Hematopoietic multipotent progenitor cell (in vitro differentiated cells): ENCODE measurements around the gene LRRC47. TPM values are rescaled to one million over a fixed set of nuclear protein-coding genes. Genes with fewer than 3 reads are reported as not detected.
"Not testable (repeated sequence)": the region's sequence is repeated elsewhere in the genome, so short reads cannot be mapped to it uniquely, and the experiment has no call there.

Experiments
- DNase-seq, 3 donors: peaks; one replicate each; pipeline ENCODE4 v3.0.0-alpha.2; 2011 to 2015; ENCODE audit warnings: low read depth in 2 of 3, low spot score in 2 of 3
- total RNA-seq: library from RNA; depleted of rRNA; stranded (reverse); fragments of >200 nt; gene quantifications from one replicate; pipeline ENCODE4 v1.2.3, GENCODE V29; 2012

The LRRC47 gene
- total RNA-seq, 1 donor = 27.7 TPM

DNA sequence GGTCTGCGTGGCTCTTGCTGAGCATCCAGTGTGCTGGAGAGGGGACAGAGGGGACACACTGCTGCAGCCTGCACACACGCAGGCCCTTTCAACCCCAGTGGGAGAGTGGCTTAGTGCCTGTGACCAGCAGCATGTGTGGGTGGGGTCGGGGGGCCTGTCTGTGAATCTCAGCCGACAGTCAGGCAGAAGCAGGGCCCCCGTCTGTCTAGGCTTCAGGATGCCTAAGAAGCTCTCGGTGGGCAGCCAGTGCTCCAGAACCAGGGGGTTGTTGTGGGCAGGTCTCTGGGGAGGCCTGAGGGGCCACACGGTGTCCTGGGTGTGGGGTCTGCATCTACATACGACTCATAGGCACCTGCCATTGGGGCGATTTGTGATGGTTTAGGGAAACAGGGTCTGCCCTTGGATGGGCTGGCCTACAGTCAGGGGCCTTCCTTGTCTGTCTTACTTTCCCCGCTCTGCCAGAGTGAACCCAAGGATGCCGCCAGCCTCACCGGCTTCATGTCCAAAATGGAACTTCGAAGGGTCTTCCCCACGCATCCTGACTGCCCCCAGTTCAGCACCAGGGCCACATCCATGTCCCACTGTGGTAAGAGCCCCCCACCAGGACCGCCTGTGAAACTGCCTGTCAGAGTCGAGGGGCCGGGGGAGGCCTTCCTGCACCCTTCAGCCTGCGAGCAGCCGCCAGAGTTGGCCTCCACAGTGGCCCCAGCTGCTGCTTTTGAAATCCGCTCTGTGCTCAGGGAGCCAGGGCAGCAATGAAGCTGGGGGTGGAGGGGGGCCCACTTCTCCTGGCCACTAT lies 42.4 kb downstream of the LRRC47 start:
- no peak for DNase-seq

DNA sequence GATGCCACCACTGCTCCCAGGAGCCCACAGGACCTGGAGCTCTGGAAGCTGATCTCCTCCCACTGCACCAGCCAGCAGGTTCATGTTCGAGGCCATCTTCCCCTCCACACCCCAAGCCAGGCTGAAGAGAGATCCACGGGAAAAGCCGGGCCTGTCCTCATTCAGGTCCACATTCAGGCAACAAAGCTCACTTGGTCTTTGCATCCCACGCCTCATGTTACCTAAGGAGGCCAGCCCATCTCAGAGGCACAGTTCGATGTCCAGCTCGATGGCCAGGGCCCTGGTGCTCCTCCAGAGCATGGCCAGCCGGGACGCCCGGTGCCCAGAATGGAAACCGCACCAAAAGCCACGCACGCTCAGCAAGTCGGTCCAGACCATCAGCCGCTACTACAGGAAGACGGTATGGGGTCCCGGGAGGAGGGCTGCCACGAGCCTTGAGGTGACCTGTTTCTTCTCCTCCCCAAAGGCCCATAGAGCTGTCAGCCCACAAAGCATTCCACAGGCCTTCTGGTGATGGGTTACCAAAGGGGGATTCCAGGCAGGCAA lies 43.8 kb downstream of the LRRC47 start, which contains the start of gene CCDC27:
Gene CCDC27, plus strand, starts transcription at position 51 of the 546 bp plus-strand sequence. Its CDS starts 32 bp downstream, at position 83.
- no peak for DNase-seq

DNA sequence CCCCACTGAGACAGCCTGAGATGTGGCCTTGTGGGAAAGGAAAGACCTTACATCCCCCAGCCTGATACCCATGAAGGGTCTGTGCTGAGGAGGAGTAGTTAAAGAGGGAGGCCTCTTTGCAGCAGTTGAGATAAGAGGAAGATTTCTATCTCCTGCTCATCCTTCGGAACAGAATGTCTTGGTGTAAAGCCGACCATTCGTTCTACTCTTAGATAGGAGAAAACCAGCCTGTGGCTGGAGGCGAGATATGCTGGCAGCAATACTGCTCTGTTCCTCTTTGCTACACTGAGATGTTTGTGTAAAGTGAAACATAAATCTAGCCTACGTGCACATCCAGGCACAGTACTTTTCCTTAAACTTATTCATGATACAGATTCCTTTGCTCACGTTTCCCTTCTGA lies 45.6 kb downstream of the LRRC47 start:
- DNase-seq = no peak

DNA sequence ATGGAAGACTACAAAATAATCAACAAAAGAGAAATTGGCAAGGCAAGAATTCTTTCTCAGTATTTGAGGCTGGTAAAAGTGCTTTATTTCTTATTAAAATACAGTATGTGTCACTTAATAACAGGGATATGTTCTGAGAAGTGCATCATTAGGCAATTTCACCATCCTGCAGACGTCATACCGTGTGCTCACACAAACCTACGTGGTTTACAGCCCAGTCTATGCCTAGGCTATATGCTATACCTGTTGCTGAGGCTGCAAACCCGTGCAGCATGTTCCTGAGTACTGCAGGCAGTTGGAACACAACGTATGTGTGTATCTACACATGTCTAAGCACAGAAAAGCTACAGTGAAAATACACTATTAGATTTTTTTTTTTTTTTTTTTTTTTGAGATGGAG lies 46.8 kb downstream of the LRRC47 start:
- DNase-seq = no peak

DNA sequence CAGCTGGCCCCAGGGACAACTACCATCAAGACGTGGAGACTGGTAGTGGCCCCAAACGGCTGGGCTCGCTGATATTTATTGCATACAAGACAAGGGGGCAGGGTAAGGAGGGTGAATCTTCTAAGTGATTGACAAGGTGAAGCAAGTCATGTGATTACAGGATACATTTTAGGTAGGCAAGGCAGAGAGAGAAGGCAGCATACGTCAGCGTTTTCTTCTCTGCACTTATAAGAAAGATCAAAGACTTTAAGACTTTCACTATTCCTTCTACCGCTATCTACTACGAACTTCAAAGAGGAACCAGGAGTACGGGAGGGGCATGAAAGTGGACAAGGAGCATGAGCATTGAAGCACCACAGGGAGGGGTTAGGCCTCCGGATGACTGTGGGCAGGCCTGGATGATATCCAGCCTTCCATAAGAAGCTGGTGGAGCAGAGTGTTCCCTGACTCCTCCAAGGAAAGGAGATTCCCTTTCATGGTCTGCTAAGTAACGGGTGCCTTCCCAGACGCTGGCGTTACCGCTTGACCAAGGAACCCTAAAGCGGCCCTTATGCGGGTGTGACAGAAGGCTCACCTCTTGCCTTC lies 47.9 kb downstream of the LRRC47 start:
- not testable (repeated sequence) for DNase-seq

DNA sequence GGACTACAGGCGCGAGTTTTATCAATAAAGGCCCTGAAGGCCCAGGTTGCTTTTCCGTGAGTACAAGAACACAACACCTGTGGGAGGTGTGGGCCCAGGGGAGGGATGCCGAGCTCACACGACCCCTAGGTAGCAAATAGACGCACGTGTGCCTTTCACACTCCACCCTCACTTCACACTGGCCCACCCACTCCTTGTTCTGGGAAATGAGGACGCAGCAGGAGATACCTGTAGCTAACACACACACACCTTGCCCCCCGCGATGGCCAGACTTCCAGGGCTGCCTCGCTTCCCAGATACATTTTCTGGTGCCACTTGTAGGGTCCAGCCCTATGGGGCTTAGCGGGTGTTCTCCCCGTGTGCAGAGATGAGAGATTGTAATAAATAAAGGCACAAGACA lies 48.4 kb downstream of the LRRC47 start:
- DNase-seq = no peak

GRCh38 chr1:3747522-3747848 lies 48.8 kb downstream of the LRRC47 start:
- no peak for DNase-seq

DNA sequence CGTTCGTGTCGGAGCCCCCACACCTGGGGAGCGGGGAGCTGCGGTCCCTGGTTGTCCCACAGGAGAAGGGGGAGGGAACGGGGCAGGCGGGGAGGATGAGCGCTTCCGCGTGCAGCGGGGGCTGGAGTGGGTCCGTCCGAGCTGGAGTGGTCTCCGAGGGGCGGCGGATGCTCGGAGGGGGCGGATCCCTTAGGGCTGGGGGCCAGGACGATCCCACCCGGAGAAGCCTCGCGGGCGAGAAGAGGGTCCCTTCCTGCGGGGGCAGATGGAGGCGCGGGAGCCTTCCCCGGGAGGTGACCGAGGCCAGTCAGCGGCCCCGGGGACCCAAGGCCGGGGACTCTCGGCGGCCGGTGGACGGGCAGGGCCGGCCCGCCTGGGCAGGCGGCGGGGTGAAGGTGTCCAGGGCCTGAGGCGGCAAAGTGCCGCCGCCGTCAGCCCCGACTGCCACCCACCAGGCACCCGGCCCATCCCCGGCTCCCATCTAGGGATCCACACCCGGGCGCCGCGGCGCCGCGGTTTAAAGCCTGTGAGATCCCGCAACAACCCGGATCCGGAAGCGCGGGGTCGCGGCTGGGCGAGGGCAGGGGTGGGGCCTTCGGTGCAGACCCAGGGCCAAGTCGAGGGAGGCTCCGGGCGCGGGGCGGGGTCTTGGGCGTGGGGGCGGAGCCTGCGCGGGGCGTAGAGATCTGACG lies 49.3 kb downstream of the LRRC47 start:
- DNase-seq = peak; percentile 61 to 87 (median 82)

DNA sequence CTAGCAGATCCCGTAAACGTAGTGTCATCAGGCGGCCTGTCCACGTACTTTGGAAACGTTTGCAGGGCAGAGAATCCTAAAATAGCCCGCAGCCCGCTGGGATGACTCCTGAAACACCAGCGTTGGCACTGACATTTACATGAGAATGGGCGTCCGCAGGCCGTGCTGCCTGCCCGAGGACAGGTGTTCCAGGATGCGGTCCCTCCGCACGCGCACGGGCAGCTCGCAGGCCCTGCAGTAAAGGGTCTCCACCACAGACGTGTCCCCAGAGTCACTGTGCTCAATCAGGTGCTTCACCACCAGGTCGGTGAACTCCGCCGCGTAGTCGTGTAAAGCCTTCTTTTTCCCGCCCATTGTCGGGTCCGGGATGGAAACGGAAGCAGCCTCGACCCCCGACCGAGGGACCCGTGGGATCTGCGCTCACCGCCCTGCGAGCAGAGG lies 49.9 kb downstream of the LRRC47 start:
- DNase-seq = no peak

DNA sequence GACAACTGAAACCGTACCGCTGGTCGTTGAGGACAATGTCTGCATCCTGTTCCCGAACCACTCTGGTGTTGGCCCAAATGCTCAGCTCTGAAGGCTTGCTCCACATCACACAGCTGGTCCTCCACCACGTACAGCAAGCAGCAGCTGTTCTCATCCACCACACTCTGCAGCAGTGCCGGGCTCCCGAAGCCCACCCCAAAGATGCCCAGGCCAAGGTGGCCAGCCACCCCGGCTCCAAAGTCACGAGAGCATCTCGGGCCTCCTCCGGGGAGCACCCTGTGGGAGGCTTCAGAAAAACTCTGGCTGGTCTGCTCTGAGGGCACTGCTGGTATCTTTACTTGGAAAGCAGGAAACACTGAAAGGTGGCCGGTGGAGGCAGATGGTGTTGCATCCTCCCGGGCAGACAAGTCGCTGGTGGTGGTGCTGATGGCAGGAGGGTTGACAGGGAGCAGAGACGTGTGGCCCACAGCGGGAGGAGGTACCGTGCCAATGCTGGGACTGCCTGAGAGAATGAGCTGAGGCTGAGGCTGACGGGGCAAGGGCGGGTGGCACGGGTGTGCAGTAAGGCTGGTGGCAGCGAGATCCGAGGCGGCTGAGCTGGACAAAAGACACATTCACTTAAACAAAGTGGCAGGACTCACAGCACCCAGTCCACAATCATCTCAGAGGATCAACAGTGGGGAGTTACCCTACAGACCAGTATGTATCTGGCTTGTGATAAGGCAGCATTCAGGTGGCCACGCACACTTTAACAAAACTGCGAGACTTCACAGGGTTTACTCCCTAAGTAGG lies 50.5 kb downstream of the LRRC47 start:
- DNase-seq = no peak

GRCh38 chr1:3745071-3745470 lies 51.2 kb downstream of the LRRC47 start:
- DNase-seq = no peak

GRCh38 chr1:3744646-3745045 lies 51.7 kb downstream of the LRRC47 start:
- no peak for DNase-seq

GRCh38 chr1:3743826-3744225 lies 52.5 kb downstream of the LRRC47 start:
- no peak for DNase-seq

DNA sequence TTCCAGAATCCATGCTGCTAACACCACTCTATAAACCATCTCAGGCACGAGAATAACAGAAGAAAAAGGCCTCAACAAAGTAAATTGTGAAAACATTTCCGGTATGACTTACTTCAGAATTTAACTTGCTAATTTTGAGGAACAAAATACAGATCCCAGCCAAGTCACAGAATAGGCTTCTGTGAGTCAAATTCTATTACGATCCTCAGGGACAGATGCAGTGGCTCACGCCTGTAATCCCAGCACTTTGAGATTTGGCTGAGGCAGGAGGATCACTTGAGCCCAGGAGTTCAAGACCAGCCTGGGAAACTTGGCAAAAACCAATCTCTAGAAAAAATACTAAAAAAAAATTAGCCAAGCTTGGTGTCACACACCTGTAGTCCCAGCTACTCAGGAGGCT lies 52.9 kb downstream of the LRRC47 start:
- DNase-seq = no peak

DNA sequence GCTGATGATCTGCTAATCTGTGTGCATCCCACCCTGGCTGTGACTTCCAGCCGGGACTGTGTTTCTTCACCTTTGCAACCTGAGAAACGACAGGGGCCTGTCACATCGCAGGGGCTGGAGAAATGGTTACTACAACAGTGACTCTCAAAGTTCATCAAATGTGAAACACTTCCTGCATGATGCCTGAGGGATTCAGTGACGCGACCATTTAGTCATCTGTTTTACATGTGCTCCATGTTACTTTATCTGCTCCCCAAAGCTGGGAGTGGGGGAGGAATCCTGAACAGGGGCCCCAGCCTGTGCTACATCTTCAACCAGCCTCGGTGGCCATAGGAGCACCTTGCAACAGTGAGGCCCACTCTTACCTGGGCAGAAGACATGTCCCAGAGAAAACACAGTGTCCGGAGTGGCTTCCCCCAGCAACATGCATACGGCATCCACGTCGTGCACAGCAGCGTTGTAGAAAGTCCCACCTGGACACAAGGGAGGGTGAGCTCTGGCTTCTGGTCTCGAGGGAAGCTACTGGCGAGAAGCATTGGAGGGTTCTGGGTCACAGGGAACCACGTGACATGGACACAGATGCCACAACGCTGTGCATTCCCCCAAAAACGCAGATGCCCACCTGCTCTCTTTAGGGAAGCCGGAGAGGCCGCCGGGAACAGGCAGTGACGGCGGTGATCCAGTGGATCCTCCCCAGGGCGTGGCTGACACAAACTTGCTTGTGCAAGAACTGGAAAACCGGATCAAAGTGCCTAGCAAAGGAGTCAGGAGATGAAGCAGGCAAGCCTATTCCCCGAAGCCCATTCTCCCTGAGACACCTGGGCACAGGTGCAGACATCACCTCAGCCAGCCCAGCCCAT lies 53.6 kb downstream of the LRRC47 start:
- no peak for DNase-seq

- no peak for DNase-seq
Measured at GRCh38 chr1:3741566-3742438, 54.5 kb downstream of the LRRC47 start.

DNA sequence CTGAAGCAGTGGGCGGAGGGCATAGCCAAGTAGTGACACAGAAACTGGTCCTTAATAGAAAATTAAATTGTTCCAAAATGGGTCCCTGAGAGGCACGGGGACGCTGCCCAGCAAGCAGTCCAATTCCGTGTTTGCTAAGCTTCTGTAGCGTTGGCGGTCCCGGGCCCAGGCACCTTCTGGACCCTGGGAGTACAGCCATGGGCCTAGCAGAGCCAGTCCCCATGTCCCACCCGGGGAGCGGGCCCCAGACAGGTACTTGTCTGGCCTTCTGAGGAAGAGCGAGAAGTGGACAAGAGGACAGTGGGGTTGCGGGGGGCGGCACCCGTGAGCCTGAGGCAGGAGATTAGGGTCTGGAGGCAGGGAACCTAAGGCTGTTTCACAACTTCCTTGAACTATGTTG lies 55.5 kb downstream of the LRRC47 start:
- DNase-seq = no peak

DNA sequence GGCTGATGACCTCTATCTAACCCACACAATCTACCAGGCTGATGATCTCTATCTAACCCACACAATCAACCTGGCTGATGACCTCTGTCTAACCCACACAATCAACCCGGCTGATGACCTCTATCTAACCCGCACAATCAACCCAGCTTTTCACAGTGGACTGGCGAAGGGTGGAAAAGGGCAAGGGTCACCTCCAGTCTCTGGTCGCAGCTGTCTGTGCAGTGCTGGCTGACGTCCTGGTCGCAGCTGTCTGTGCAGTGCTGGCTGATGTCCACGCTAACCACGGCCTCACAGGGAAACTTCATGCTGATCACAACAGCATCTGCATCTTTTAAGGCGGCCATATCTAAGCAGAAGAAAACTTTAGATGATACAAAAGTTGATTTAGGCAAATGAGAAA lies 56.3 kb downstream of the LRRC47 start:
- no peak for DNase-seq

GRCh38 chr1:3738943-3739342 lies 57.4 kb downstream of the LRRC47 start:
- DNase-seq = no peak
